ENCODE results near the gene FSHB. TPM values are rescaled to one million over a fixed set of nuclear protein-coding genes. Genes with fewer than 3 reads are reported as not detected.

The FSHB gene
- total RNA-seq, 1 experiment from 2014 or later, result not detected

DNA sequence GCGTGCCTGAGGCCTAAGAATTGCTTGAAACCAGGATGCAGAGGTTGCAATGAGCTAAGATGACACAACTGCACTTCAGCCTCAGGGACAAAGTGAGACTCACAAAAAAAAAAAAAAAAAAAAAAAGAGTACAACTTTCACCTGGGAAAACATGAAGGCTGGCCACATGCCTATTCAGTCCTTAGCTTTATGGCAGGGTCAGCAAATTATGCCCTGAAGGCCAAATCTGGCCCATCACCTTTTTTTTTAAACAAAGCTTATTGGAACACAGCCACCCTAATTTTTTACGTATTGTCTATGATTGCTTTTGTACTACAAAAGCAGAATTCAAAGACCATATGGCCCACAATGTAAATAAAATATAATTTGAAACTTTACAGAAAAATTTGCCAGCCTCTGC is 8.2 kb downstream of the FSHB start:
- no peak for DNase-seq (ENCODE audit: low read depth, low spot score)
- no TSS peak for BruUV-seq (replicated peaks)
- Histone ChIP-seq H3K9me3 (ENCODE audit: control insufficient read depth, insufficient read depth, low read depth, low read length) (no peaks in the 10 kb centered on the region), H3K27me3 (ENCODE audit: control insufficient read depth, insufficient read depth, low read length) (no peaks in the 10 kb centered on the region), H3K36me3 (ENCODE audit: control insufficient read depth, insufficient read depth, low read length) (no peaks in the 10 kb centered on the region), H3K4me3 (ENCODE audit: low read depth in 2 of 2, low read length in 2 of 2) (no peak overlapping the region), H3K27ac (ENCODE audit: low read length) (no peak overlapping the region), H3K4me1 (ENCODE audit: control insufficient read depth, insufficient read depth, low read length) (no peaks in the 10 kb centered on the region)
- ChIA-PET POLR2A (no interaction called here), CTCF (no interaction called here)
- in situ Hi-C loops (cut with HindIII; ENCODE audit: low pct_unique_long_range_greater_than_20kb, low sequenced_read_pairs), result no loop called here
- intact Hi-C loops (cut with micrococcal nuclease; ENCODE audit: unreplicated experiment), result no loop called here
- no peak for TF ChIP-seq TCF7L2 (IDR thresholded peaks at IDR 0.05; ENCODE audit: low read depth, low read length)
- no peak for TF ChIP-seq SIN3A (IDR thresholded peaks at IDR 0.05; ENCODE audit: borderline replicate concordance, insufficient read depth, low read depth, low read length)
- TF ChIP-seq POLR2AphosphoS5 (IDR thresholded peaks at IDR 0.05; ENCODE audit: low read depth, low read length), result no peak
- TF ChIP-seq, protein P1, sequence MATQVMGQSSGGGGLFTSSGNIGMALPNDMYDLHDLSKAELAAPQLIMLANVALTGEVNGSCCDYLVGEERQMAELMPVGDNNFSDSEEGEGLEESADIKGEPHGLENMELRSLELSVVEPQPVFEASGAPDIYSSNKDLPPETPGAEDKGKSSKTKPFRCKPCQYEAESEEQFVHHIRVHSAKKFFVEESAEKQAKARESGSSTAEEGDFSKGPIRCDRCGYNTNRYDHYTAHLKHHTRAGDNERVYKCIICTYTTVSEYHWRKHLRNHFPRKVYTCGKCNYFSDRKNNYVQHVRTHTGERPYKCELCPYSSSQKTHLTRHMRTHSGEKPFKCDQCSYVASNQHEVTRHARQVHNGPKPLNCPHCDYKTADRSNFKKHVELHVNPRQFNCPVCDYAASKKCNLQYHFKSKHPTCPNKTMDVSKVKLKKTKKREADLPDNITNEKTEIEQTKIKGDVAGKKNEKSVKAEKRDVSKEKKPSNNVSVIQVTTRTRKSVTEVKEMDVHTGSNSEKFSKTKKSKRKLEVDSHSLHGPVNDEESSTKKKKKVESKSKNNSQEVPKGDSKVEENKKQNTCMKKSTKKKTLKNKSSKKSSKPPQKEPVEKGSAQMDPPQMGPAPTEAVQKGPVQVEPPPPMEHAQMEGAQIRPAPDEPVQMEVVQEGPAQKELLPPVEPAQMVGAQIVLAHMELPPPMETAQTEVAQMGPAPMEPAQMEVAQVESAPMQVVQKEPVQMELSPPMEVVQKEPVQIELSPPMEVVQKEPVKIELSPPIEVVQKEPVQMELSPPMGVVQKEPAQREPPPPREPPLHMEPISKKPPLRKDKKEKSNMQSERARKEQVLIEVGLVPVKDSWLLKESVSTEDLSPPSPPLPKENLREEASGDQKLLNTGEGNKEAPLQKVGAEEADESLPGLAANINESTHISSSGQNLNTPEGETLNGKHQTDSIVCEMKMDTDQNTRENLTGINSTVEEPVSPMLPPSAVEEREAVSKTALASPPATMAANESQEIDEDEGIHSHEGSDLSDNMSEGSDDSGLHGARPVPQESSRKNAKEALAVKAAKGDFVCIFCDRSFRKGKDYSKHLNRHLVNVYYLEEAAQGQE (IDR thresholded peaks at IDR 0.05; ENCODE audit: insufficient read depth in 1 of 2, low read depth in 2 of 2, low read length in 1 of 2), result no peak
- TF ChIP-seq, protein P2, sequence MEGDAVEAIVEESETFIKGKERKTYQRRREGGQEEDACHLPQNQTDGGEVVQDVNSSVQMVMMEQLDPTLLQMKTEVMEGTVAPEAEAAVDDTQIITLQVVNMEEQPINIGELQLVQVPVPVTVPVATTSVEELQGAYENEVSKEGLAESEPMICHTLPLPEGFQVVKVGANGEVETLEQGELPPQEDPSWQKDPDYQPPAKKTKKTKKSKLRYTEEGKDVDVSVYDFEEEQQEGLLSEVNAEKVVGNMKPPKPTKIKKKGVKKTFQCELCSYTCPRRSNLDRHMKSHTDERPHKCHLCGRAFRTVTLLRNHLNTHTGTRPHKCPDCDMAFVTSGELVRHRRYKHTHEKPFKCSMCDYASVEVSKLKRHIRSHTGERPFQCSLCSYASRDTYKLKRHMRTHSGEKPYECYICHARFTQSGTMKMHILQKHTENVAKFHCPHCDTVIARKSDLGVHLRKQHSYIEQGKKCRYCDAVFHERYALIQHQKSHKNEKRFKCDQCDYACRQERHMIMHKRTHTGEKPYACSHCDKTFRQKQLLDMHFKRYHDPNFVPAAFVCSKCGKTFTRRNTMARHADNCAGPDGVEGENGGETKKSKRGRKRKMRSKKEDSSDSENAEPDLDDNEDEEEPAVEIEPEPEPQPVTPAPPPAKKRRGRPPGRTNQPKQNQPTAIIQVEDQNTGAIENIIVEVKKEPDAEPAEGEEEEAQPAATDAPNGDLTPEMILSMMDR (IDR thresholded peaks at IDR 0.05), result no peak
- ATAC-seq, result no peak

DNA sequence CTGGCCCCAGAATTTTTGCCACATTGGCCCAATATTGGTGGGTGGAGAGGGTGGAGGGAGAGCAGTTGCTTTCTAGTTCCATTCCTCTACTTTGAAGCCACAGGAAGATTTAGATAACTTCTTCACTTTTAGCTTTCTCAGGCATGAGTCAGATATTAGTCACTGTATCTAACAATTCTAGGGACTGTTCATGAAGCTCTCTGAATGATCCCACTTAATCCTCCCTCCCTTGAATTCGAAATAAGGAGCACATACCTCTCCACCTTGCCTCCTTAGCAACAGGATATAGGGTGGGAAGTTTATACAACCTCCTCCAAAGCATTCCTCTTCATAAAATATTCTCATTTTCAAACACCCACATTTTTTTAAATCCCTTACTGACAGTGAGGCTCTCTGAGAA is 13.5 kb downstream of the FSHB start:
- ChIA-PET CTCF (no interaction called here), POLR2A (no interaction called here)
- H3K9me3 ChIP-seq (ENCODE audit: control insufficient read depth, insufficient read depth, low read depth, low read length), result no peaks in the 10 kb centered on the region
- H3K27me3 ChIP-seq (ENCODE audit: control insufficient read depth, insufficient read depth, low read length), result no peaks in the 10 kb centered on the region
- intact Hi-C loops (cut with micrococcal nuclease; ENCODE audit: unreplicated experiment) (no loop called here), in situ Hi-C loops (cut with HindIII; ENCODE audit: low pct_unique_long_range_greater_than_20kb, low sequenced_read_pairs) (no loop called here)
- H3K4me3 ChIP-seq (ENCODE audit: low read depth in 2 of 2, low read length in 2 of 2), result no peak overlapping the region
- no peak overlapping the region for H3K27ac ChIP-seq (ENCODE audit: low read length)
- TF ChIP-seq TCF7L2 (IDR thresholded peaks at IDR 0.05; ENCODE audit: low read depth, low read length) (no peak), POLR2AphosphoS5 (IDR thresholded peaks at IDR 0.05; ENCODE audit: low read depth, low read length) (no peak), SIN3A (IDR thresholded peaks at IDR 0.05; ENCODE audit: borderline replicate concordance, insufficient read depth, low read depth, low read length) (no peak)
- TF ChIP-seq, protein P2 (IDR thresholded peaks at IDR 0.05), result no peak
- TF ChIP-seq, protein P1 (IDR thresholded peaks at IDR 0.05; ENCODE audit: insufficient read depth in 1 of 2, low read depth in 2 of 2, low read length in 1 of 2), result no peak
- BruUV-seq (replicated peaks), result no TSS peak
- no peak for ATAC-seq
- H3K36me3 ChIP-seq (ENCODE audit: control insufficient read depth, insufficient read depth, low read length), result no peaks in the 10 kb centered on the region
- no peak for DNase-seq (ENCODE audit: low read depth, low spot score)
- no peaks in the 10 kb centered on the region for H3K4me1 ChIP-seq (ENCODE audit: control insufficient read depth, insufficient read depth, low read length)

All from Panc1 (cell line).